ENCODE results near the gene MYO10.

MYO10 gene

GRCh38 chr5:16827755-16828154 is 108.3 kb downstream of the MYO10 start:
- H4K20me1 ChIP-seq (ENCODE audit: insufficient read depth, low read length) = no peaks in the 10 kb centered on the region
- H3K4me1 ChIP-seq (ENCODE audit: low read length) = no peaks in the 10 kb centered on the region
- H3K9me3 ChIP-seq (ENCODE audit: insufficient read depth, low read length) = no peaks in the 10 kb centered on the region
- H2AFZ ChIP-seq (ENCODE audit: low read depth, low read length) = no peak overlapping the region
- no peak overlapping the region for H3K4me2 ChIP-seq (ENCODE audit: low read length)
- no peak for TF ChIP-seq EZH2phosphoT487 (IDR thresholded peaks at IDR 0.05; ENCODE audit: low read depth)
- no peak for TF ChIP-seq CTCF (IDR thresholded peaks at IDR 0.05; ENCODE audit: low read depth, low read length)
- no peak overlapping the region for H3K27ac ChIP-seq (ENCODE audit: low read length)
- H3K4me3 ChIP-seq (ENCODE audit: low read length) = no peak overlapping the region
- no peak overlapping the region for H3K9ac ChIP-seq (ENCODE audit: low read length)
- no peaks in the 10 kb centered on the region for H3K79me2 ChIP-seq (ENCODE audit: low read length)
- H3K36me3 ChIP-seq (replicated peaks; ENCODE audit: low read depth, low read length) = no peaks in the 10 kb centered on the region
- no peaks in the 10 kb centered on the region for H3K27me3 ChIP-seq (ENCODE audit: low read depth, low read length)

GRCh38 chr5:16826379-16827125 is 109.5 kb downstream of the MYO10 start:
- H3K36me3 ChIP-seq (replicated peaks; ENCODE audit: low read depth, low read length) = no peaks in the 10 kb centered on the region
- no peak for TF ChIP-seq EZH2phosphoT487 (IDR thresholded peaks at IDR 0.05; ENCODE audit: low read depth)
- TF ChIP-seq CTCF (IDR thresholded peaks at IDR 0.05; ENCODE audit: low read depth, low read length) = no peak
- H3K4me2 ChIP-seq (ENCODE audit: low read length) = no peak overlapping the region
- no peak overlapping the region for H3K27ac ChIP-seq (ENCODE audit: low read length)
- H3K9ac ChIP-seq (ENCODE audit: low read length) = no peak overlapping the region
- no peaks in the 10 kb centered on the region for H4K20me1 ChIP-seq (ENCODE audit: insufficient read depth, low read length)
- H3K9me3 ChIP-seq (ENCODE audit: insufficient read depth, low read length) = no peaks in the 10 kb centered on the region
- H3K4me3 ChIP-seq (ENCODE audit: low read length) = no peak overlapping the region
- H3K27me3 ChIP-seq (ENCODE audit: low read depth, low read length) = no peaks in the 10 kb centered on the region
- H3K4me1 ChIP-seq (ENCODE audit: low read length) = no peaks in the 10 kb centered on the region
- no peak overlapping the region for H2AFZ ChIP-seq (ENCODE audit: low read depth, low read length)
- no peaks in the 10 kb centered on the region for H3K79me2 ChIP-seq (ENCODE audit: low read length)

- Histone ChIP-seq H3K9me3 (ENCODE audit: insufficient read depth, low read length) (no peaks in the 10 kb centered on the region), H3K4me2 (ENCODE audit: low read length) (no peak overlapping the region), H3K4me1 (ENCODE audit: low read length) (no peaks in the 10 kb centered on the region), H2AFZ (ENCODE audit: low read depth, low read length) (no peak overlapping the region), H3K27me3 (ENCODE audit: low read depth, low read length) (no peaks in the 10 kb centered on the region), H3K36me3 (replicated peaks; ENCODE audit: low read depth, low read length) (no peaks in the 10 kb centered on the region), H3K9ac (ENCODE audit: low read length) (no peak overlapping the region), H4K20me1 (ENCODE audit: insufficient read depth, low read length) (no peaks in the 10 kb centered on the region), H3K79me2 (ENCODE audit: low read length) (no peaks in the 10 kb centered on the region), H3K4me3 (ENCODE audit: low read length) (no peak overlapping the region), H3K27ac (ENCODE audit: low read length) (no peak overlapping the region)
- TF ChIP-seq CTCF (IDR thresholded peaks at IDR 0.05; ENCODE audit: low read depth, low read length) (no peak), EZH2phosphoT487 (IDR thresholded peaks at IDR 0.05; ENCODE audit: low read depth) (no peak)
These were observed 116.4 kb downstream of the MYO10 start for GRCh38 chr5:16819522-16820167.

- TF ChIP-seq CTCF (IDR thresholded peaks at IDR 0.05; ENCODE audit: low read depth, low read length) (no peak), EZH2phosphoT487 (IDR thresholded peaks at IDR 0.05; ENCODE audit: low read depth) (no peak)
- H3K9ac ChIP-seq (ENCODE audit: low read length) = no peak overlapping the region
- no peaks in the 10 kb centered on the region for H3K79me2 ChIP-seq (ENCODE audit: low read length)
- no peak overlapping the region for H3K27ac ChIP-seq (ENCODE audit: low read length)
- no peaks in the 10 kb centered on the region for H3K27me3 ChIP-seq (ENCODE audit: low read depth, low read length)
- no peaks in the 10 kb centered on the region for H3K36me3 ChIP-seq (replicated peaks; ENCODE audit: low read depth, low read length)
- H3K4me3 ChIP-seq (ENCODE audit: low read length) = no peak overlapping the region
- H3K4me2 ChIP-seq (ENCODE audit: low read length) = no peak overlapping the region
- H3K4me1 ChIP-seq (ENCODE audit: low read length) = no peaks in the 10 kb centered on the region
- H3K9me3 ChIP-seq (ENCODE audit: insufficient read depth, low read length) = no peaks in the 10 kb centered on the region
- H4K20me1 ChIP-seq (ENCODE audit: insufficient read depth, low read length) = no peaks in the 10 kb centered on the region
- H2AFZ ChIP-seq (ENCODE audit: low read depth, low read length) = no peak overlapping the region
These were observed 120.7 kb downstream of the MYO10 start for GRCh38 chr5:16815432-16815831.

All from OCI-LY3 (cell line).